HG03521 (cell line): ENCODE data around the gene DTX4.
A peak's percentile ranks its signal among the peaks of the same experiment; 100 is the strongest.

Experiments used
- ATAC-seq: cut with Tn5 transposase; IDR thresholded peaks from one replicate; pipeline ENCODE4 v1.9.1; 2021; ENCODE audit warnings: mild to moderate bottlenecking, moderate library complexity; ENCODE audit not compliant: unreplicated experiment

Gene DTX4

DNA sequence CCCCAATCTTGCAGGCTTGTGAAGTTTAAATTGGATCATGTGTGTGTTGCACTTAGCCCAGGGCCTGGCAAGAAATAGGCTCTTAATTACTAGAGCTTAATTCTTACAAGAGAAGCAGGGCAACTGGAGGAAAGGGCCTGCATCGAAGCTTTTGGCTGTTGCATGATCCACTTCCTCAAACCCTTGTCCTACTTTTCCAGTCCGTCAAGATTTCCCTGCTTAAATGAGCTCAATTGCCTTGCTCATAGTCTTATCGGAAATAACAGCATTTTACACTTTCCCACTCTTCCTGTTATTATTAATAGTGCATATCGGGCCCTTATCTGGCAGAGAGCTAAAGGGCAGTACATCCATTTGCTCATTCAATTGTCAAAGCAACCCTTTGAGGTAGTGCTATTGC is 18.1 kb downstream of the DTX4 start:
- no peak for ATAC-seq

- no peak for ATAC-seq
These were observed 19.2 kb downstream of the DTX4 start for GRCh38 chr11:59191095-59191494.

GRCh38 chr11:59191890-59192289 is 20.0 kb downstream of the DTX4 start:
- no peak for ATAC-seq

GRCh38 chr11:59192446-59193020 is 20.6 kb downstream of the DTX4 start:
- no peak for ATAC-seq

- no peak for ATAC-seq
These were observed 21.7 kb downstream of the DTX4 start for GRCh38 chr11:59193587-59194130.

DNA sequence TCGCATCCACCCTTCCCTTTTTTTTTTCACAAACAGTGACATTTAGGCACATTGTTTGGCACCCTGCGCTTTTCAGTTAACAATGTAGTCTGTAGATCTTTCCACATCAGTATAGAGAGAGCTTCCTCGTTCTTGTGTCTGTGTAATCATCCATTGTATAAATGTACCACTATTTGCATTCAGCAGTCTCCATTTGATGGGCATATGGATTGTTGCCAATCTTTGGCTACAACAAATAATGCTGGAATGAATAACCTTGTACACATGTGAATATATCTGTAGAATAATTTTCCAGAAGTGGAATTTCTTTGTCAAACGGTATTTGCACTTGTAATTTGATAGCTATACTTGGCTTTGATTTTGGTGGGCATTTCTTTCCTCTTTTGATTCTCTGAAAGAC is 23.7 kb downstream of the DTX4 start:
- no peak for ATAC-seq

- ATAC-seq, result no peak
These were observed 24.8 kb downstream of the DTX4 start for GRCh38 chr11:59196777-59197176.

GRCh38 chr11:59197991-59198390 is 26.1 kb downstream of the DTX4 start:
- no peak for ATAC-seq

DNA sequence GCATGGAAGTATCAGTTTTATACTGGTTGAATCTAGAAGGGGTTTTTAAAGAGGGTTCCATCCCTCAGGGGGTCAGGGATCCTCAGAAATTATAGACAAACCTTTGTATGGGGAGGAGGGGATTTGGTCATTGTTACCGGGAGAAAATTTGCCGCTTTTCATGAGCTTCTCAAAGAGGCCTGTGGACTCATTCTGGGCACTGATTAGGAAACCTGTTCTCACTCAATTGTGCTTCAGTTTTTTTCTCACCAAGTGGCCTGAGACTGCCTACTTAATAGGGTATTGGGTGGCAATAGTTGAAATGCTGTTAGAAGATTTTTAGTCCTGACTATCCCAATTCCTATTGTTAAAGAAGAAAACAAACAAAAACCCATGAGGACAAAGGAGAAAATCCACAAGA is 26.8 kb downstream of the DTX4 start:
- ATAC-seq, result no peak

DNA sequence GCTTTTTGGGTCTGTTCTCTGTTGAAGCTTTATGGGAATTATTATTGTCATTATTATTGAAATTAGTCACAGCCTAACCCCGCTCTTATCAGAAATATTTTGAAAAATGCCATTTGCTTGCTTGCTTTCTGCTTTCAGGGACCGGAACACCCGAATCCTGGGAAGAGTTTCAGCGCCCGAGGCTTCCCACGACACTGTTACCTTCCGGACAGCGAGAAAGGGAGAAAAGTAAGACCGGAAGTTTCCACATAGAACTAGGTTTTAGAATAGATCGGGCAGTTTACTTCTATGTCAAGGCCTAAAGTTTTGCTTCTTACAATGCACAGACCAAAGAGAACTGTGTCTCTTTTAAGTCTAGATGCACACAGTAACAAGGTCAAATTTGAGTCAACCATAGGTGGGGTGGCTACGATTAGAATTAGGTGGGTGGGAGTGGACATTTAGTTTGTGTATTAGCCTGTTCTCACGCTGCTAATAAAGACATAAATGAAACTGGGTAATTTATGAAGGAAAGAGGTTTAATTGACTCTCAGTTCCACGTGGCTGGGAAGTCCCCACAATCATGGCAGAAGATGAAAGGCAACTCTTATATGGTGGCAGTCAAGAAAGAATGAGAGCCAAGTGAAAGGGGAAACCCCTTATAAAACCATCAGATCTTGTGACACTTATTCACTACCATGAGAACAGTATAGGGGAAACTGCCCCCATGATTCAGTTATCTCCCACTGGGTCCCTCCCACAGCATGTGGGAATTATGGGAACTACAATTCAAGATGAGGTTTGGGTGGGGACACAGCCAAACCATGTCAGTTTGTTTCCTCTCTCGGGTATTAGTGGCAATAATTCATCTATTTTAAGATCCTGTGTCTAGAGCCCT is 27.9 kb downstream of the DTX4 start:
- no peak for ATAC-seq

DNA sequence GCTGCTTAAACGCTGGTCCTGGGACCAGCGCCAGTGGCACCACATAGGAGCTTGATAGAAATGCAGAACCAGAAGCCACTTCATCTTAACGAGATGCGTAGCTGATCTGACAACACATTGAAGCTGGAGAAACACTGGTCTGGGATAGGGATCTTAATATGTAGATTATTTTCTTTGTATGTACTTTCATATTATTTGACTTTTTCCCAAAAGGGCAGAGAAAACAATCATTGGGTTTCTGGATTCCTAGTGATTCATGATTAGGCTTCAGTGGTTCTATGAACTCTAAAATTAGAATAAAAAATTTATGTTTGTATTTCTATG is 28.5 kb downstream of the DTX4 start:
- ATAC-seq, result no peak

GRCh38 chr11:59201353-59201752 is 29.4 kb downstream of the DTX4 start:
- ATAC-seq, result no peak

GRCh38 chr11:59204746-59205145 is 32.8 kb downstream of the DTX4 start:
- no peak for ATAC-seq

- ATAC-seq, result no peak
These were observed 33.7 kb downstream of the DTX4 start for GRCh38 chr11:59205648-59206047.

GRCh38 chr11:59206635-59207034 is 34.7 kb downstream of the DTX4 start:
- no peak for ATAC-seq

- ATAC-seq, result peak; percentile 72
These were observed 36.1 kb downstream of the DTX4 start for GRCh38 chr11:59207988-59208451.

GRCh38 chr11:59208956-59209355 is 37.0 kb downstream of the DTX4 start:
- no peak for ATAC-seq

- ATAC-seq, result no peak
These were observed 40.3 kb downstream of the DTX4 start for GRCh38 chr11:59212222-59212621.

DNA sequence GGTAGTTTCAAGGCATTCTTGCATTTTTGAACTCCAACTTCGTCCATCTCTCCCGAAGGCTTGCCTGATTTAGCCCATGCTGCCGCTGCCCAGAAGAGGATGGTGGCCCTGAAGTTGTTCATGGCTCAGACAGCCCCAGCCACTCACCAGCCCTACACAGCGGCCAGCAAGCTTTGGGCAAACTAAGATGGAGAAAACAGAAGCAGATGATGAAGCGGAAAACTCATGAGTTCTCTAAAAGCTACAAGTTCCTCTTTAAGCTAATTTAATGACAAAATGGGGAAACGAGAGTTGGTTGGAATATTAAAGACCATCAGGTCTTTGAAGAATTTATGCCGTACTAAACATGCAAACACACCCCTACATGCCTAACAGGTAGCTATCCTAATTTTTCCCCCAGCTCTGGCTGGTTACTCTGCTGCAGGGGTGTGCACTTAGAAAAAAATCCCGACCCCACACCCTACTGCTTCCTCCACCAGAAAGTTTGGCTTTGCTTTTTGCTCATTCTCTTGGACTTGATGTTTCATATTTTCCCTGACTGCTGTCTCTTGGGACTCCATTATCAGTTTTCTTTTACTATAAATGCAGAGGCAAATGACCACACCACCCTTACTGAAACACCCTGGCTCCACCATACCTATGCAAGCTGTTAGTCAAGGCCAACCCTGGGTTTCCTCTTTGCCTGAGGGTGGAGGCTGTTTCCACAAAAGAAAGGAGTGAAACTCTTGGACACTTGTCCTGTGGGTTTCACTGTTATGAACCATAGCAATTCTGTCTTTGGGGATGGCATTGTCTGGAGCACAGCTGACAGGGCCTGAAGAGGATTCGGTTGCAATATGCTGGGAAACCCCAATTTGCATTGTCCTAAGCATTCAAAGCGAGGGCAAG is 41.1 kb downstream of the DTX4 start, which contains the start of gene MPEG1:
MPEG1 (minus strand) TSS at position 184 of the 888 bp plus-strand sequence; CDS start at position 122, 62 bp downstream.
- ATAC-seq, result no peak

- no peak for ATAC-seq
These were observed 42.4 kb downstream of the DTX4 start for GRCh38 chr11:59214141-59214893.
